ENCODE results near the gene DAW1. TPM values are rescaled to one million over a fixed set of nuclear protein-coding genes. Genes with fewer than 3 reads are reported as not detected.
"Not testable (repeated sequence)": the region's sequence is repeated elsewhere in the genome, so short reads cannot be mapped to it uniquely, and the experiment has no call there.

The DAW1 gene
- total and polyA plus RNA-seq, 10 of the 15 experiments (the other 5 are each of a cell fraction or from before 2014, with no cell fraction given): 0.04 TPM; not detected in 9

DNA sequence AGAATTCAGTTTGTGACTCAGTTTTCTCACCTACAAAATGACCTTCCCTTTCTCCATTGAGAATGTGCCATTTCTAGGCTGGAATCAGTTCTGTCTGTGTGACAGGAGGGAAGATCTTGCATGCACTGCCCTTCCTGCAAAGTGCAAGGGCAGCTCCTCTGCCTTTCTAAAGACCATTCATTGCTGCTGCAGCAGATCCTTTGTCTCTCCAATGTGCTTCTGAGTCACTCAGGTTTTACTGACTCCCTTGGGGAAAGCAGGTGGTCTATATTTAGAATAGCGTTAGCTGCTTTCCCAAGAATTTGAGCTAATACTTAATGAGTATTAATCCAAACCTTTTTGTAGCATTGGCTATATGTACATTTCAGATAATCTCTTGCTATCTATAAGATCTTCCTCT, 62.5 kb downstream of the DAW1 start:
- TF ChIP-seq MXI1 (IDR thresholded peaks at IDR 0.05; ENCODE audit: low read depth, low read length) (no peak), ZNF274 (IDR thresholded peaks at IDR 0.05; ENCODE audit: insufficient read depth, insufficient read length) (no peak)
- TF ChIP-seq, protein P1, sequence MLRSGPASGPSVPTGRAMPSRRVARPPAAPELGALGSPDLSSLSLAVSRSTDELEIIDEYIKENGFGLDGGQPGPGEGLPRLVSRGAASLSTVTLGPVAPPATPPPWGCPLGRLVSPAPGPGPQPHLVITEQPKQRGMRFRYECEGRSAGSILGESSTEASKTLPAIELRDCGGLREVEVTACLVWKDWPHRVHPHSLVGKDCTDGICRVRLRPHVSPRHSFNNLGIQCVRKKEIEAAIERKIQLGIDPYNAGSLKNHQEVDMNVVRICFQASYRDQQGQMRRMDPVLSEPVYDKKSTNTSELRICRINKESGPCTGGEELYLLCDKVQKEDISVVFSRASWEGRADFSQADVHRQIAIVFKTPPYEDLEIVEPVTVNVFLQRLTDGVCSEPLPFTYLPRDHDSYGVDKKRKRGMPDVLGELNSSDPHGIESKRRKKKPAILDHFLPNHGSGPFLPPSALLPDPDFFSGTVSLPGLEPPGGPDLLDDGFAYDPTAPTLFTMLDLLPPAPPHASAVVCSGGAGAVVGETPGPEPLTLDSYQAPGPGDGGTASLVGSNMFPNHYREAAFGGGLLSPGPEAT (IDR thresholded peaks at IDR 0.05; ENCODE audit: low read depth): no peak
- 0% methylated on average over 1 of the region's 1 CpG for WGBS (ENCODE audit: insufficient coverage, insufficient replicate concordance, low lambda C conversion rate, missing lambda C conversion rate)
- H3K4me1 ChIP-seq (ENCODE audit: control insufficient read depth, insufficient read depth, low read length): no peaks in the 10 kb centered on the region
- no peaks in the 10 kb centered on the region for H3K36me3 ChIP-seq (ENCODE audit: control insufficient read depth in 2 of 2, insufficient read depth in 2 of 2, low read length in 1 of 2)
- SMC1A ChIA-PET (ENCODE audit: uncharacterized antibody, unreplicated experiment): no interaction called here
- H3K27me3 ChIP-seq (replicated peaks in 1 of 2; ENCODE audit: control insufficient read depth in 2 of 2, insufficient read depth in 2 of 2, low read length in 1 of 2): peaks cover 0 to 1% of the 10 kb centered on the region in 2 experiments; a peak in 2 of 4 replicates
- ATAC-seq (no peak), FAIRE-seq (no peak), DNase-seq (ENCODE audit: low read depth, low spot score) (no peak)
- H3K9ac ChIP-seq (ENCODE audit: control insufficient read depth, insufficient read depth, low read length): no peak overlapping the region
- RAD21 ChIA-PET (ENCODE audit: unreplicated experiment): no interaction called here
- intact Hi-C loops (cut with micrococcal nuclease; ENCODE audit: unreplicated experiment) (no loop called here), in situ Hi-C loops (cut with MboI) (loop anchor here (25.0 kb wide), 1 partner anchor 728 kb away; no protein-coding TSS in a partner anchor)
- H3K79me2 ChIP-seq (ENCODE audit: control insufficient read depth, insufficient read depth, low read length): no peaks in the 10 kb centered on the region
- no peak overlapping the region for H3K4me2 ChIP-seq (ENCODE audit: control insufficient read depth, insufficient read depth)
- no TSS peak for BruUV-seq (replicated peaks)
- no peak overlapping the region for H2AFZ ChIP-seq (ENCODE audit: control insufficient read depth, low read depth, low read length)
- no peak overlapping the region for H3K27ac ChIP-seq (ENCODE audit: control insufficient read depth, insufficient read depth)
- POLR2A ChIA-PET: no interaction called here
- H3K4me3 ChIP-seq: no peak overlapping the region
- H3K9me3 ChIP-seq (replicated peaks; ENCODE audit: control insufficient read depth, insufficient read depth, low read length): no peaks in the 10 kb centered on the region
- no peaks in the 10 kb centered on the region for H4K20me1 ChIP-seq (ENCODE audit: control insufficient read depth, insufficient read depth)
- CTCF ChIA-PET: interaction anchor here (0.6 kb wide), 2 partner anchors 757 to 1579 kb away, joined by 3 read pairs; no protein-coding TSS in a partner anchor

DNA sequence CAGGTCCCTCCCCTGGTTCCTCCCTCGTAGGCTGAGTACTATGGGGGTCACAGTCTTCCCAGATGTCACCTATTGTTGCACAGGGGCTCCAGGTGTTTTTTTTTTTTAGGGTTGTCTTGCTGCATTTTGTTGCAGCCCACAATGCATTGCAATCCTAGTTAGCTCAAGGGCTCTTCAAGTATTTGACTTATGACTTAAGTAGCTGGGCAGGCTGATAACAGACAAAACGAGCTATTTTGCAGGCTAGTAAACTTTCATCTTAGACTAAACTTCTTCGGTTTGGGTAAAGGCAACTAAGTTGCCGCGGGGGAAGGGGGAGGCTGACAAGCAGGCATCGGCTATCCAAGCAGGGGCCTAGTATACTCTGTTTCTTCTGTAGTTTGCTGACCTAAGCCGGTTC, 64.8 kb downstream of the DAW1 start:
- H3K27ac ChIP-seq (ENCODE audit: control insufficient read depth, insufficient read depth); DNase-seq (ENCODE audit: low read depth, low spot score); CTCF ChIA-PET; H3K4me3 ChIP-seq; H3K36me3 ChIP-seq (ENCODE audit: control insufficient read depth in 2 of 2, insufficient read depth in 2 of 2, low read length in 1 of 2); FAIRE-seq; H3K79me2 ChIP-seq (ENCODE audit: control insufficient read depth, insufficient read depth, low read length); H3K4me1 ChIP-seq (ENCODE audit: control insufficient read depth, insufficient read depth, low read length); BruUV-seq (replicated peaks); ATAC-seq; H3K4me2 ChIP-seq (ENCODE audit: control insufficient read depth, insufficient read depth); H3K9ac ChIP-seq (ENCODE audit: control insufficient read depth, insufficient read depth, low read length); H3K27me3 ChIP-seq (replicated peaks in 1 of 2; ENCODE audit: control insufficient read depth in 2 of 2, insufficient read depth in 2 of 2, low read length in 1 of 2); H2AFZ ChIP-seq (ENCODE audit: control insufficient read depth, low read depth, low read length); RAD21 ChIA-PET (ENCODE audit: unreplicated experiment); H3K9me3 ChIP-seq (replicated peaks; ENCODE audit: control insufficient read depth, insufficient read depth, low read length); H4K20me1 ChIP-seq (ENCODE audit: control insufficient read depth, insufficient read depth): not testable (repeated sequence)
- POLR2A ChIA-PET: interaction anchor here (0.7 kb wide), 1 partner anchor 718 kb away, joined by 4 read pairs; no protein-coding TSS in a partner anchor
- SMC1A ChIA-PET (ENCODE audit: uncharacterized antibody, unreplicated experiment): interaction anchor here (2.0 kb wide), 1 partner anchor 10 kb away, joined by 5 read pairs; no protein-coding TSS in a partner anchor
- intact Hi-C loops (cut with micrococcal nuclease; ENCODE audit: unreplicated experiment): loop anchor here (5.0 kb wide), 2 partner anchors 101 to 721 kb away; no protein-coding TSS in a partner anchor
- in situ Hi-C loops (cut with MboI): loop anchor here (25.0 kb wide), 1 partner anchor 726 kb away; no protein-coding TSS in a partner anchor
- WGBS (ENCODE audit: insufficient coverage, insufficient replicate concordance, low lambda C conversion rate, missing lambda C conversion rate): 50% methylated on average over 7 of the region's 7 CpGs

Measured in GM12878 (cell line).